Measurements from ENCODE around the gene HSPA12B. TPM values are rescaled to one million over a fixed set of nuclear protein-coding genes. Genes with fewer than 3 reads are reported as not detected.

The HSPA12B gene
- total and polyA plus RNA-seq, 2 of the 13 experiments (the other 11 are each of a cell fraction or from before 2014, with no cell fraction given) = 0.01 TPM; not detected in 1

DNA sequence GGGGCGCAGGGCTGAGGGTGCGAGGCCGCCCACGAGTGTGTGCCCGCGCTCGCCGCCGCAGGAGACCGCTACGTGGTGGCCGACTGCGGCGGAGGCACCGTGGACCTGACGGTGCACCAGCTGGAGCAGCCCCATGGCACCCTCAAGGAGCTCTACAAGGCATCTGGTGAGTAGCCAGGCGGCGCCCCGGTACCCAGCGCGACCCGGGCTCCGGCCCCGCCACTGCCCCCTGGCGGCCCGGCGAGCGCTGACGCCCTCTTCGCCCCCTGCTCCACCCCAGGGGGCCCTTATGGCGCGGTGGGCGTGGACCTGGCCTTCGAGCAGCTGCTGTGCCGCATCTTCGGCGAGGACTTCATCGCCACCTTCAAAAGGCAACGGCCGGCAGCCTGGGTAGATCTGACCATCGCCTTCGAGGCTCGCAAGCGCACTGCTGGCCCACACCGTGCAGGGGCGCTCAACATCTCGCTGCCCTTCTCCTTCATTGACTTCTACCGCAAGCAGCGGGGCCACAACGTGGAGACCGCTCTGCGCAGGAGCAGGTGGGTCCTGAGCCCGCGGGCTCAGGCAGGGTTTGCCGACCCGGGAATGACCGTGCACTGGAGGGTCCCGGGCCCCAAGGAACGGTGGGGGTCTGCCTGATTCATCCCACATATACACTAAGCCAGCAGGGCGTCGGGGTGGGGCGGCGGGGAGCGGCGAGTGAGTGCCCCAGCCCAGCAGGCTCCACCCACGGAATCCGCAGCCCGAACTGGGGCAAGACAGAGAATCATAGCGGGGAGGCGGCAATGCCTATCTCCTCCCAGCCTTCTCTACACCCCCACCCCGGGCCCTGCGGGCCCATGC, 17.4 kb downstream of the HSPA12B start (continued):
- TF ChIP-seq, protein P1, sequence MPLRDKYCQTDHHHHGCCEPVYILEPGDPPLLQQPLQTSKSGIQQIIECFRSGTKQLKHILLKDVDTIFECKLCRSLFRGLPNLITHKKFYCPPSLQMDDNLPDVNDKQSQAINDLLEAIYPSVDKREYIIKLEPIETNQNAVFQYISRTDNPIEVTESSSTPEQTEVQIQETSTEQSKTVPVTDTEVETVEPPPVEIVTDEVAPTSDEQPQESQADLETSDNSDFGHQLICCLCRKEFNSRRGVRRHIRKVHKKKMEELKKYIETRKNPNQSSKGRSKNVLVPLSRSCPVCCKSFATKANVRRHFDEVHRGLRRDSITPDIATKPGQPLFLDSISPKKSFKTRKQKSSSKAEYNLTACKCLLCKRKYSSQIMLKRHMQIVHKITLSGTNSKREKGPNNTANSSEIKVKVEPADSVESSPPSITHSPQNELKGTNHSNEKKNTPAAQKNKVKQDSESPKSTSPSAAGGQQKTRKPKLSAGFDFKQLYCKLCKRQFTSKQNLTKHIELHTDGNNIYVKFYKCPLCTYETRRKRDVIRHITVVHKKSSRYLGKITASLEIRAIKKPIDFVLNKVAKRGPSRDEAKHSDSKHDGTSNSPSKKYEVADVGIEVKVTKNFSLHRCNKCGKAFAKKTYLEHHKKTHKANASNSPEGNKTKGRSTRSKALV (CRISPR knock-in tag; IDR thresholded peaks at IDR 0.05) = peak; percentile 82
- TF ChIP-seq ASH2L (IDR thresholded peaks at IDR 0.05; ENCODE audit: insufficient read length, low read depth, low read length) (peak; percentile 54), NCOA2 (CRISPR knock-in tag; IDR thresholded peaks at IDR 0.05) (no peak; the same call in 1 of the 2 replicates), ZNF264 (CRISPR knock-in tag; IDR thresholded peaks at IDR 0.05) (no peak; the same call in 1 of the 2 replicates), ZBTB3 (CRISPR knock-in tag; IDR thresholded peaks at IDR 0.05; ENCODE audit: borderline replicate concordance, low read depth) (no peak), RXRB (CRISPR knock-in tag; IDR thresholded peaks at IDR 0.05; ENCODE audit: borderline replicate concordance) (no peak; the same call in 1 of the 2 replicates), U2AF1 (optimal IDR thresholded peaks at IDR 0.05; ENCODE audit: low read depth, low read length) (peak; percentile 84), TBL1XR1 (IDR thresholded peaks at IDR 0.05; ENCODE audit: borderline replicate concordance, low read length, partially characterized antibody) (no peak), SOX5 (CRISPR knock-in tag; IDR thresholded peaks at IDR 0.05; ENCODE audit: borderline replicate concordance) (no peak), ZMYM4 (CRISPR knock-in tag; IDR thresholded peaks at IDR 0.05) (peak; percentile 78), ZFX (CRISPR knock-in tag; IDR thresholded peaks at IDR 0.05; ENCODE audit: low read depth) (0 out of 2 replicates have a peak, but pooled peaks have one; percentile 20), CHD2 (IDR thresholded peaks at IDR 0.05; ENCODE audit: low read depth, low read length) (no peak), PRMT3 (CRISPR knock-in tag; IDR thresholded peaks at IDR 0.05; ENCODE audit: borderline replicate concordance, low read depth) (no peak), MED8 (CRISPR knock-in tag; IDR thresholded peaks at IDR 0.05; ENCODE audit: insufficient replicate concordance) (no peak), ELF1 (CRISPR knock-in tag; IDR thresholded peaks at IDR 0.05) (no peak), SMAD1 (CRISPR knock-in tag; IDR thresholded peaks at IDR 0.05; ENCODE audit: borderline replicate concordance, low read depth) (peak; percentile 53; the same call in 1 of the 2 replicates), KDM5A (IDR thresholded peaks at IDR 0.05; ENCODE audit: borderline replicate concordance, low read length) (no peak), LCORL (IDR thresholded peaks at IDR 0.05) (no peak), LCORL (CRISPR knock-in tag; IDR thresholded peaks at IDR 0.05) (peak; percentile 81; the same call in 1 of the 2 replicates), RARG (CRISPR knock-in tag; IDR thresholded peaks at IDR 0.05; ENCODE audit: low read depth) (no peak), MAZ (IDR thresholded peaks at IDR 0.05; ENCODE audit: borderline replicate concordance, low read depth, low read length) (peak; percentile 89), MAZ (CRISPR knock-in tag; IDR thresholded peaks at IDR 0.05; ENCODE audit: low read depth) (peak; percentile 79)
- TF ChIP-seq, protein P2, sequence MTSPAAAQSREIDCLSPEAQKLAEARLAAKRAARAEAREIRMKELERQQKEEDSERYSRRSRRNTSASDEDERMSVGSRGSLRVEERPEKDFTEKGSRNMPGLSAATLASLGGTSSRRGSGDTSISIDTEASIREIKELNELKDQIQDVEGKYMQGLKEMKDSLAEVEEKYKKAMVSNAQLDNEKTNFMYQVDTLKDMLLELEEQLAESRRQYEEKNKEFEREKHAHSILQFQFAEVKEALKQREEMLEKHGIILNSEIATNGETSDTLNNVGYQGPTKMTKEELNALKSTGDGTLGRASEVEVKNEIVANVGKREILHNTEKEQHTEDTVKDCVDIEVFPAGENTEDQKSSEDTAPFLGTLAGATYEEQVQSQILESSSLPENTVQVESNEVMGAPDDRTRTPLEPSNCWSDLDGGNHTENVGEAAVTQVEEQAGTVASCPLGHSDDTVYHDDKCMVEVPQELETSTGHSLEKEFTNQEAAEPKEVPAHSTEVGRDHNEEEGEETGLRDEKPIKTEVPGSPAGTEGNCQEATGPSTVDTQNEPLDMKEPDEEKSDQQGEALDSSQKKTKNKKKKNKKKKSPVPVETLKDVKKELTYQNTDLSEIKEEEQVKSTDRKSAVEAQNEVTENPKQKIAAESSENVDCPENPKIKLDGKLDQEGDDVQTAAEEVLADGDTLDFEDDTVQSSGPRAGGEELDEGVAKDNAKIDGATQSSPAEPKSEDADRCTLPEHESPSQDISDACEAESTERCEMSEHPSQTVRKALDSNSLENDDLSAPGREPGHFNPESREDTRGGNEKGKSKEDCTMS (CRISPR knock-in tag; conservative IDR thresholded peaks at IDR 0.05) = no peak
- TF ChIP-seq, protein P3, sequence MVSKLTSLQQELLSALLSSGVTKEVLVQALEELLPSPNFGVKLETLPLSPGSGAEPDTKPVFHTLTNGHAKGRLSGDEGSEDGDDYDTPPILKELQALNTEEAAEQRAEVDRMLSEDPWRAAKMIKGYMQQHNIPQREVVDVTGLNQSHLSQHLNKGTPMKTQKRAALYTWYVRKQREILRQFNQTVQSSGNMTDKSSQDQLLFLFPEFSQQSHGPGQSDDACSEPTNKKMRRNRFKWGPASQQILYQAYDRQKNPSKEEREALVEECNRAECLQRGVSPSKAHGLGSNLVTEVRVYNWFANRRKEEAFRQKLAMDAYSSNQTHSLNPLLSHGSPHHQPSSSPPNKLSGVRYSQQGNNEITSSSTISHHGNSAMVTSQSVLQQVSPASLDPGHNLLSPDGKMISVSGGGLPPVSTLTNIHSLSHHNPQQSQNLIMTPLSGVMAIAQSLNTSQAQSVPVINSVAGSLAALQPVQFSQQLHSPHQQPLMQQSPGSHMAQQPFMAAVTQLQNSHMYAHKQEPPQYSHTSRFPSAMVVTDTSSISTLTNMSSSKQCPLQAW (CRISPR knock-in tag; IDR thresholded peaks at IDR 0.05) = peak; percentile 32; the same call in 1 of the 2 replicates

Measured in HepG2 (cell line).